K562 (cell line): ENCODE results near the gene SRL. TPM values are rescaled to one million over a fixed set of nuclear protein-coding genes. Genes with fewer than 3 reads are reported as not detected.

Experiments
- ARHGAP35 ChIP-seq: fragments of 450-650 bp; IDR thresholded peaks from 2 replicates; pipeline ENCODE4 v1.6.1; 2018; ENCODE audit not compliant: partially characterized antibody
- ARID3B ChIP-seq: fragments of 250-450 bp; sonication (Bioruptor Pico); IDR thresholded peaks from 2 replicates; pipeline ENCODE4 v1.4.0; 2020; ENCODE audit warnings: borderline replicate concordance
- BRD4 ChIP-seq: fragments of 200-600 bp; sonication (generic); IDR thresholded peaks from 2 replicates; pipeline ENCODE4 v1.6.1; 2017; ENCODE audit warnings: inconsistent platforms
- CHD1 ChIP-seq: fragments of 200-600 bp; sonication (generic); IDR thresholded peaks from one replicate; pipeline ENCODE4 v1.6.1; 2012; ENCODE audit warnings: mild to moderate bottlenecking, moderate library complexity, low read length, inconsistent platforms
- DPF2 ChIP-seq: fragments of 450-650 bp; IDR thresholded peaks from 2 replicates; pipeline ENCODE4 v1.6.1; 2016
- E2F6 ChIP-seq, 2 experiments: IDR thresholded peaks; 2 replicates each; pipeline ENCODE4 v1.6.1; 2011; ENCODE audit warnings: borderline replicate concordance in 1 of 2, control low read depth in 1 of 2, low read depth in 1 of 2, low read length in 1 of 2, mild to moderate bottlenecking in 1 of 2, mixed read lengths in 1 of 2, moderate library complexity in 1 of 2; ENCODE audit not compliant: insufficient read depth in 1 of 2, insufficient read length in 1 of 2, poor library complexity in 1 of 2, severe bottlenecking in 1 of 2; ENCODE audit errors: extremely low read depth in 1 of 2
- HEY1 ChIP-seq: fragments of 250-450 bp; sonication (Bioruptor Pico); IDR thresholded peaks from 2 replicates; pipeline ENCODE4 v1.5.0; 2020; ENCODE audit warnings: mild to moderate bottlenecking, moderate library complexity, borderline replicate concordance
- HNRNPUL1 ChIP-seq: fragments of 200-400 bp; formaldehyde crosslinking; IDR thresholded peaks from 2 replicates; pipeline ENCODE4 v1.6.1; 2017; ENCODE audit warnings: low read length
- L3MBTL2 ChIP-seq: fragments of 450-650 bp; IDR thresholded peaks from 2 replicates; pipeline ENCODE4 v1.6.1; 2016; ENCODE audit warnings: mild to moderate bottlenecking, moderate library complexity
- MLLT1 ChIP-seq, 2 experiments: fragments of 450-650 bp; IDR thresholded peaks; 2 replicates each; pipeline ENCODE4 v1.6.1; 2016
- RCOR1 ChIP-seq, 2 experiments: IDR thresholded peaks; 2 replicates each; pipeline ENCODE4 v1.6.1; 2012; ENCODE audit warnings: low read depth in 2 of 2, low read length in 2 of 2, borderline replicate concordance in 1 of 2, improper control_type of control experiment in 1 of 2
- SMARCE1 ChIP-seq: fragments of 450-650 bp; IDR thresholded peaks from 2 replicates; pipeline ENCODE4 v1.7.1; 2016; ENCODE audit warnings: mild to moderate bottlenecking
- TAF1 ChIP-seq: IDR thresholded peaks from 2 replicates; pipeline ENCODE4 v1.6.1; 2011; ENCODE audit warnings: mild to moderate bottlenecking, low read length, moderate library complexity; ENCODE audit not compliant: insufficient read depth, control insufficient read depth, severe bottlenecking; ENCODE audit errors: extremely low read depth
- TBP ChIP-seq: optimal IDR thresholded peaks from 2 replicates; pipeline ENCODE3; 2011; ENCODE audit warnings: low read depth, low read length, improper control_type of control experiment
- ZNF282 ChIP-seq: sonication (generic); formaldehyde crosslinking; IDR thresholded peaks from 2 replicates; pipeline ENCODE4 v1.8.1; 2023; ENCODE audit warnings: missing genetic modification reagents
- ZNF354B ChIP-seq: fragments of 250-450 bp; sonication (Bioruptor Pico); IDR thresholded peaks from 2 replicates; pipeline ENCODE4 v1.4.0; 2020
- ZNF75A ChIP-seq: fragments of 450-650 bp; formaldehyde crosslinking; IDR thresholded peaks from 2 replicates; pipeline ENCODE4 v1.4.0; 2020; ENCODE audit warnings: mild to moderate bottlenecking
- polyA plus RNA-seq, 8 experiments: library from polyadenylated mRNA; depleted of rRNA in 4 of 8; stranded (reverse) in 5 of 8; unstranded in 3 of 8; fragments of >200 nt; fragmentation: Nextera tagmentation in 2 of 8; fragmentation: Illumina TruSeq in 1 of 8; extraction: Ambion mirVana in 2 of 8; extraction: Trizol in 1 of 8; gene quantifications; 2 replicates each; pipeline versions ENCODE4 v1.2.1 to v1.2.3, GENCODE V29; 2011 to 2014; ENCODE audit warnings: inconsistent platforms in 1 of 8, missing spikeins in 1 of 8
- total RNA-seq, 7 experiments: library from RNA; depleted of rRNA in 6 of 7; stranded (reverse); fragments of >200 nt in 6 of 7; fragmentation: Illumina TruSeq in 2 of 7; extraction: Trizol in 2 of 7; gene quantifications; 2 replicates each; pipeline versions ENCODE4 v1.2.1 to v1.2.3, GENCODE V29; 2011 to 2021; ENCODE audit warnings: low replicate concordance in 1 of 7
- TF ChIP-seq, protein P1 (sequence below): fragments of 450-650 bp; formaldehyde crosslinking; conservative IDR thresholded peaks from 2 replicates; pipeline ENCODE4 v1.4.0; 2022; ENCODE audit warnings: mild to moderate bottlenecking, missing genetic modification characterization
- TF ChIP-seq, protein P2 (sequence below): fragments of 250-450 bp; sonication (Bioruptor Pico); IDR thresholded peaks from 2 replicates; pipeline ENCODE4 v1.8.0; 2022; ENCODE audit warnings: inconsistent platforms, mild to moderate bottlenecking, moderate library complexity, borderline replicate concordance

The SRL gene
- total and polyA plus RNA-seq, 9 of the 15 experiments (the other 6 are each of a cell fraction or from before 2014, with no cell fraction given), result 0.01 TPM; not detected in 8

- TF ChIP-seq MLLT1 (IDR thresholded peaks at IDR 0.05), result peak in 1 of 2 experiments; percentile 46; a peak in 1 of 4 replicates
- no peak for TF ChIP-seq ZNF354B
- no peak for TF ChIP-seq HNRNPUL1
- TF ChIP-seq ZNF75A (CRISPR knock-in tag), result no peak
- TF ChIP-seq TAF1, result peak; percentile 92
- peak; percentile 44 for TF ChIP-seq CHD1
- TF ChIP-seq, protein P1, sequence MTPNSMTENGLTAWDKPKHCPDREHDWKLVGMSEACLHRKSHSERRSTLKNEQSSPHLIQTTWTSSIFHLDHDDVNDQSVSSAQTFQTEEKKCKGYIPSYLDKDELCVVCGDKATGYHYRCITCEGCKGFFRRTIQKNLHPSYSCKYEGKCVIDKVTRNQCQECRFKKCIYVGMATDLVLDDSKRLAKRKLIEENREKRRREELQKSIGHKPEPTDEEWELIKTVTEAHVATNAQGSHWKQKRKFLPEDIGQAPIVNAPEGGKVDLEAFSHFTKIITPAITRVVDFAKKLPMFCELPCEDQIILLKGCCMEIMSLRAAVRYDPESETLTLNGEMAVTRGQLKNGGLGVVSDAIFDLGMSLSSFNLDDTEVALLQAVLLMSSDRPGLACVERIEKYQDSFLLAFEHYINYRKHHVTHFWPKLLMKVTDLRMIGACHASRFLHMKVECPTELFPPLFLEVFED (CRISPR knock-in tag), result no peak
- TF ChIP-seq, protein P2, sequence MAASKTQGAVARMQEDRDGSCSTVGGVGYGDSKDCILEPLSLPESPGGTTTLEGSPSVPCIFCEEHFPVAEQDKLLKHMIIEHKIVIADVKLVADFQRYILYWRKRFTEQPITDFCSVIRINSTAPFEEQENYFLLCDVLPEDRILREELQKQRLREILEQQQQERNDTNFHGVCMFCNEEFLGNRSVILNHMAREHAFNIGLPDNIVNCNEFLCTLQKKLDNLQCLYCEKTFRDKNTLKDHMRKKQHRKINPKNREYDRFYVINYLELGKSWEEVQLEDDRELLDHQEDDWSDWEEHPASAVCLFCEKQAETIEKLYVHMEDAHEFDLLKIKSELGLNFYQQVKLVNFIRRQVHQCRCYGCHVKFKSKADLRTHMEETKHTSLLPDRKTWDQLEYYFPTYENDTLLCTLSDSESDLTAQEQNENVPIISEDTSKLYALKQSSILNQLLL (CRISPR knock-in tag), result no peak
- no peak for TF ChIP-seq ARID3B (CRISPR knock-in tag)
- peak; percentile 37 to 83 for TF ChIP-seq E2F6 (IDR thresholded peaks at IDR 0.05; ENCODE audit: borderline replicate concordance in 1 of 2, extremely low read depth in 1 of 2, insufficient read depth in 1 of 2, insufficient read length in 1 of 2, low read depth in 1 of 2, low read length in 1 of 2, poor library complexity in 1 of 2, severe bottlenecking in 1 of 2)
- TF ChIP-seq DPF2, result 0 out of 2 replicates have a peak, but pooled peaks have one; percentile 10
- no peak for TF ChIP-seq HEY1 (CRISPR knock-in tag)
- TF ChIP-seq RCOR1 (IDR thresholded peaks at IDR 0.05; ENCODE audit: borderline replicate concordance in 1 of 2, low read depth in 2 of 2, low read length in 2 of 2), result peak in 1 of 2 experiments; percentile 44; a peak in 1 of 4 replicates
- TF ChIP-seq SMARCE1, result peak; percentile 36; the same call in 1 of the 2 replicates
- 0 out of 2 replicates have a peak, but pooled peaks have one; percentile 54 for TF ChIP-seq ZNF282
- no peak for TF ChIP-seq ARHGAP35
- no peak for TF ChIP-seq BRD4
- peak; percentile 84 for TF ChIP-seq L3MBTL2
- TF ChIP-seq TBP, result peak; percentile 81
Observed at GRCh38 chr16:4253394-4254150, 11.7 kb upstream of the SRL start (continued).
